ENCODE results near the gene SLC7A14. TPM values are rescaled to one million over a fixed set of nuclear protein-coding genes. Genes with fewer than 3 reads are reported as not detected.

The SLC7A14 gene
- polyA plus RNA-seq (ENCODE audit: low read depth in 6 of 6) = not detected

DNA sequence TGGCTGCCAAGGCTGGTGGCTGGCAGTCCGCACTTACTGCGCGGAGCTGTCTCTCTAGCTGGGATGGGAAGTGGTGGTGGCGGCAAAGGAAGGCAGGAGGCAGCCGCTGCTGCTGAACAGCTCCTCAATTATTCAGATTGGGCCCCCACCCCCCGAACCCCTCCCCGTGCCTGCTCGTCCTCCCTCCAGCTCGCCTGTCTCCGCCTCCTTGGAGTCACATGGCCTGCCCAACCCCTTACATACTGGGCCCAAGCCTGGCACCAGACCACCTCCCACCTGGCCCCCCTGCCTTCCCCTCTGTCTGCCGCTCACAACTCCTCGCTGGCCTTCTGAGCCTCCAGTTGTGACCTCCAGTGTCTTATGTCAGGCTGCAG is at the start of gene SLC7A14:
TSS of gene SLC7A14 (minus strand) at position 139 of the 374 bp plus-strand sequence. CDS start 59,139 bp downstream, outside the sequence.
- ATAC-seq (ENCODE audit: low read depth in 2 of 2) = no peak
- H3K4me3 Mint-ChIP-seq = peak within 1 kb of the TSS in 1 of 8 donors; percentile 59
- DNase-seq = no peak
- H3K9me3 Mint-ChIP-seq = peaks cover 0 to 24% (median 6%) of the 10 kb centered on the region in 7 donors
- peaks cover 4 to 20% of the 10 kb centered on the region in 2 donors for H3K36me3 Mint-ChIP-seq
- H3K27ac Mint-ChIP-seq = no peak within 1 kb of the TSS
- H3K4me1 Mint-ChIP-seq = peaks cover 0 to 3% (median 0%) of the 10 kb centered on the region in 3 donors
- H3K27me3 Mint-ChIP-seq = peaks cover 60 to 71% (median 67%) of the 10 kb centered on the region in 3 donors

- ATAC-seq (ENCODE audit: low read depth in 2 of 2) (no peak), DNase-seq (no peak)
- H3K36me3 Mint-ChIP-seq = peaks cover 0 to 7% of the 10 kb centered on the region in 2 donors
- H3K9me3 Mint-ChIP-seq = peaks cover 0 to 4% (median 3%) of the 10 kb centered on the region in 7 donors
- no peak overlapping the region for H3K4me3 Mint-ChIP-seq
- peaks cover 44 to 59% (median 48%) of the 10 kb centered on the region in 3 donors for H3K27me3 Mint-ChIP-seq
- H3K4me1 Mint-ChIP-seq = peaks cover 0 to 3% (median 0%) of the 10 kb centered on the region in 3 donors
- no peak overlapping the region for H3K27ac Mint-ChIP-seq
These were observed 49.5 kb upstream of the SLC7A14 start for GRCh38 chr3:170635385-170635735.

DNA sequence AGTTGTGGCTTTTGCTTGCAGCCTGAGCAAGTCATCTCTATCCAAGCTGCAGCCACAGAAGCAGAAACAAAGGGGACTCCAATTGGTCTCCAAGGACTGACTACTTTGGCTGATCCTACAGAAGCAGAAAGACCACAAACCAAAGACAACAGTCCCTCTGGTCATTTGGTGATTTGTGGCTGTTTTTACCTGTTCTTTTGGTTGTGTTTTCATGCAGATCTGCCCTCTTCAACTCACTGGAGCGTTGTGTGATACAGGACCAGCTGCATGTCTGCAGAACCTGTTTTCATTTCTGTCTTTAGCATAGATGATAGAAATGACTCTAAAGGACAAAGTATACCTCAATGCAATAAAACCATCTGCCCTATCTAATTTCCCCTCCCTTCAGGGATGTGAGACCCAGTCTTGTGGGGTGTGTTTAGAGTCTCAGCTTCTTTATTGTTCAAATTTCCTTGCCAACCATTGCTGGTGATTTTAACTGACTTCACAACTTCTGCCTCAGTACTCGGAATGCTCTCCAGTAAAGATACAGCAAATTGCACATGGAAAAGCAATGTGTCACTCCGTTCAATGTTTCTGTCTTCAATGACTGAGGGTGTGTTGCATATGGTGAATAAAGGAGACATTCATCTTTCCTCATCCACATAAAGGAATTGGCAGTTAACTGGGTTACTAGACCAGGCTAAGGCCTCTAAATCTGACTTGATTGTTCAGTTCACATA is 48.9 kb upstream of the SLC7A14 start:
- DNase-seq = no peak
- Mint-ChIP-seq H3K36me3 (peaks cover 0 to 7% of the 10 kb centered on the region in 2 donors), H3K27ac (no peak overlapping the region), H3K4me3 (no peak overlapping the region), H3K27me3 (peaks cover 47 to 55% (median 53%) of the 10 kb centered on the region in 3 donors), H3K9me3 (peaks cover 0 to 4% (median 3%) of the 10 kb centered on the region in 7 donors), H3K4me1 (peaks cover 0 to 3% (median 0%) of the 10 kb centered on the region in 3 donors)
- ATAC-seq (ENCODE audit: low read depth in 2 of 2) = no peak

- ATAC-seq (ENCODE audit: low read depth in 2 of 2) = no peak
These were observed 47.7 kb upstream of the SLC7A14 start for GRCh38 chr3:170633573-170633972.

DNA sequence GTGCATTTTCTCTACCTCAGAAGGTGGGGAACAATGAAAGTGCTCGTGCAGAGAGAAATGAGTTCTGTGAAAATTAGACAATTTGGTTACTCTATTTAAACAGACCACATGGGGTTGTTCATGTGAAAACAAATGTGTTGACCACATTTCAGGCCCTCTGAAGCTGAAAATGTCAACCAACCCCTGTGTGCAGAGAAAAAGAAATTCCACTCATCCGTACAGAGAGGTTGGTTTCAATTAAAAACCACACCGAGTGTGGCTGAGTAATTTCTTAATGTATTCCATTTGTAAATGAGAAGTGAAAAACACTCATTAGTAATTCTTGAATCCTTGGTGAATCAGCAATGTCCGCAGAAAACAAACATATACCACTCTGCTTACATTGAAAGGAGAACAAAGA is 46.9 kb upstream of the SLC7A14 start:
- no peak for ATAC-seq (ENCODE audit: low read depth in 2 of 2)
- H3K27ac Mint-ChIP-seq = no peak overlapping the region
- no peak overlapping the region for H3K4me3 Mint-ChIP-seq
- H3K9me3 Mint-ChIP-seq = peaks cover 0 to 9% (median 3%) of the 10 kb centered on the region in 7 donors
- peaks cover 0 to 3% (median 0%) of the 10 kb centered on the region in 3 donors for H3K4me1 Mint-ChIP-seq
- peaks cover 51 to 55% (median 52%) of the 10 kb centered on the region in 3 donors for H3K27me3 Mint-ChIP-seq
- DNase-seq = no peak
- peaks cover 0 to 7% of the 10 kb centered on the region in 2 donors for H3K36me3 Mint-ChIP-seq

More at GRCh38 chr3:170633573-170633972, 47.7 kb upstream of the SLC7A14 start:
- Mint-ChIP-seq H3K4me1 (peaks cover 0 to 3% (median 0%) of the 10 kb centered on the region in 3 donors), H3K4me3 (no peak overlapping the region), H3K9me3 (peaks cover 0 to 9% (median 3%) of the 10 kb centered on the region in 7 donors), H3K27me3 (peaks cover 55 to 58% (median 56%) of the 10 kb centered on the region in 3 donors), H3K27ac (no peak overlapping the region), H3K36me3 (peaks cover 0 to 7% of the 10 kb centered on the region in 2 donors)
- no peak for DNase-seq

- ATAC-seq (ENCODE audit: low read depth in 2 of 2) (no peak), DNase-seq (no peak)
- Mint-ChIP-seq H3K27me3 (peaks cover 43 to 49% (median 46%) of the 10 kb centered on the region in 3 donors), H3K27ac (no peak overlapping the region), H3K9me3 (peaks cover 0 to 9% (median 3%) of the 10 kb centered on the region in 7 donors), H3K36me3 (peaks cover 0 to 7% of the 10 kb centered on the region in 2 donors), H3K4me3 (no peak overlapping the region), H3K4me1 (peaks cover 0 to 3% (median 0%) of the 10 kb centered on the region in 3 donors)
These were observed 46.0 kb upstream of the SLC7A14 start for GRCh38 chr3:170631755-170632488.

GRCh38 chr3:170623524-170623923 is 37.6 kb upstream of the SLC7A14 start:
- H3K4me3 Mint-ChIP-seq = no peak overlapping the region
- no peaks in the 10 kb centered on the region for H3K4me1 Mint-ChIP-seq
- no peak overlapping the region for H3K27ac Mint-ChIP-seq
- ATAC-seq (ENCODE audit: low read depth in 2 of 2) = no peak
- DNase-seq = no peak
- H3K9me3 Mint-ChIP-seq = peaks cover 3 to 11% (median 4%) of the 10 kb centered on the region in 7 donors
- H3K36me3 Mint-ChIP-seq = peaks cover 0 to 8% of the 10 kb centered on the region in 2 donors
- H3K27me3 Mint-ChIP-seq = peaks cover 39 to 47% (median 42%) of the 10 kb centered on the region in 3 donors

- DNase-seq (no peak), ATAC-seq (ENCODE audit: low read depth in 2 of 2) (no peak)
- H3K4me1 Mint-ChIP-seq = no peaks in the 10 kb centered on the region
- H3K4me3 Mint-ChIP-seq = no peak overlapping the region
- peaks cover 3 to 17% (median 4%) of the 10 kb centered on the region in 7 donors for H3K9me3 Mint-ChIP-seq
- peaks cover 0 to 8% of the 10 kb centered on the region in 2 donors for H3K36me3 Mint-ChIP-seq
- H3K27me3 Mint-ChIP-seq = peaks cover 36 to 50% (median 45%) of the 10 kb centered on the region in 3 donors
- no peak overlapping the region for H3K27ac Mint-ChIP-seq
These were observed 36.7 kb upstream of the SLC7A14 start for GRCh38 chr3:170622369-170623159.

- Mint-ChIP-seq H3K36me3 (peaks cover 0 to 8% of the 10 kb centered on the region in 2 donors), H3K27me3 (peaks cover 43 to 50% (median 45%) of the 10 kb centered on the region in 3 donors), H3K4me3 (no peak overlapping the region), H3K27ac (peak overlapping the region in 1 of 6 donors; percentile 19), H3K9me3 (peaks cover 3 to 27% (median 8%) of the 10 kb centered on the region in 7 donors), H3K4me1 (no peaks in the 10 kb centered on the region)
- no peak for DNase-seq
- no peak for ATAC-seq (ENCODE audit: low read depth in 2 of 2)
These were observed 35.4 kb upstream of the SLC7A14 start for GRCh38 chr3:170621256-170621655.

GRCh38 chr3:170614214-170614966 is 28.5 kb upstream of the SLC7A14 start:
- H3K9me3 Mint-ChIP-seq = peaks cover 0 to 26% (median 14%) of the 10 kb centered on the region in 7 donors
- H3K27ac Mint-ChIP-seq = no peak overlapping the region
- no peaks in the 10 kb centered on the region for H3K4me1 Mint-ChIP-seq
- DNase-seq (no peak), ATAC-seq (ENCODE audit: low read depth in 2 of 2) (no peak)
- peaks cover 31 to 36% (median 34%) of the 10 kb centered on the region in 3 donors for H3K27me3 Mint-ChIP-seq
- no peaks in the 10 kb centered on the region for H3K36me3 Mint-ChIP-seq
- H3K4me3 Mint-ChIP-seq = no peak overlapping the region

DNA sequence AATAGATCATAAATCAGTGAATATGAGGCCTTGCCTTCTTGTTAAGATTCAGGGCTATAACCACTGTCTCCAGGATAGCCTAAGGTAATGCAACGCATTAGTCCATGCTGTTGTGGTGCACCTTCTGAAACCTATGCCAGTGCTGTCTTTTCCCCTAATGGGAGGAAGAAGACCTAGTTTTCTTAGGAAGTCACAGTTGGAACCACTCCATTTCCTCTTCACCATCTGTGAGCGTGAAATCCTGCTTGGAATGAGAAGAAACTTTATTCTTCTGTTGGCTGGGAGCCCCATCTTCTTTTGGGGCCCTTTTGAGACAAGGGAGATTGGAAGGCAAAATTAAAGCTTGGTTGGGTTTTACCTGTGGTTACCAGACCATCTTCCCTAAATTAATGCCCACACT is 25.9 kb upstream of the SLC7A14 start:
- H3K27me3 Mint-ChIP-seq = peaks cover 21 to 26% (median 26%) of the 10 kb centered on the region in 3 donors
- no peaks in the 10 kb centered on the region for H3K4me1 Mint-ChIP-seq
- DNase-seq (no peak), ATAC-seq (ENCODE audit: low read depth in 2 of 2) (no peak)
- peaks cover 0 to 14% (median 11%) of the 10 kb centered on the region in 7 donors for H3K9me3 Mint-ChIP-seq
- H3K4me3 Mint-ChIP-seq = no peak overlapping the region
- H3K36me3 Mint-ChIP-seq = no peaks in the 10 kb centered on the region
- no peak overlapping the region for H3K27ac Mint-ChIP-seq

DNA sequence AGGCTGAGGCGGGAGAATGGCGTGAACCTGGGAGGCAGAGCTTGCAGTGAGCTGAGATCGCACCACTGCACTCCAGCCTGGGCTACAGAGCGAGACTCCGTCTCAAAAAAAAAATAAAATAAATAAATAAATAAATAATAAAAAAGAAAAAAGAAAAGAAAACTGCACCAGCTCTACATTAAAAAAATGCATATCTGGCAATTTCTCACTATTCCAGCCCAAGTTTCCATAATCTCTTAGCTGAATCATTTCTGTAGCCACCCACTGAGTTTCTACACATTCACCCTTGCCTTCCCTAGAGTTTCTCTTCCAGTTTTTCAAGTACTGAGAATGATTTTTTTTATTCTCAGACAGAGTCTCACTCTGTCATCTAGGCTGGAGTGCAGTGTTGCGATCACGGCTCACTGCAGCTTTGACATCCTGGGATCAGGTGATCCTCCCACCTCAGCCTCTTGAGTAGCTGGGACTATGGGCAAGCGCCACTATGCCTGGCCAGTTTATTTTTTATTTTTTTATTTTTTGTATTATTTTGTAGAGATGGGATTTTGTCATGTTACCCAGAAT is 24.5 kb upstream of the SLC7A14 start:
- Mint-ChIP-seq H3K36me3 (no peaks in the 10 kb centered on the region), H3K4me1 (no peaks in the 10 kb centered on the region), H3K9me3 (peaks cover 0 to 8% (median 2%) of the 10 kb centered on the region in 7 donors), H3K27ac (no peak overlapping the region), H3K27me3 (peaks cover 24 to 35% (median 27%) of the 10 kb centered on the region in 3 donors), H3K4me3 (no peak overlapping the region)
- DNase-seq (no peak), ATAC-seq (ENCODE audit: low read depth in 2 of 2) (no peak)
